Chondrocyte (in vitro differentiated cells): Measurements from ENCODE around the gene DNM3. TPM values are rescaled to one million over a fixed set of nuclear protein-coding genes. Genes with fewer than 3 reads are reported as not detected.

Experiments
- DNase-seq: peaks from one replicate; pipeline ENCODE4 v3.0.0; 2021; ENCODE audit warnings: mixed read lengths, low spot score
- H3K27ac Mint-ChIP-seq: one replicate; pipeline ENCODE4 v1.8.0; 2021; ENCODE audit warnings: mild to moderate bottlenecking, moderate library complexity, mixed read lengths; ENCODE audit not compliant: unreplicated experiment
- H3K27me3 Mint-ChIP-seq: 2 replicates; pipeline ENCODE4 v1.8.0; 2021; ENCODE audit warnings: low read depth, mixed read lengths
- H3K36me3 Mint-ChIP-seq: 2 replicates; pipeline ENCODE4 v1.8.0; 2021; ENCODE audit warnings: low read depth, mixed read lengths
- H3K4me1 Mint-ChIP-seq: 2 replicates; pipeline ENCODE4 v1.8.0; 2021; ENCODE audit warnings: low read depth, mild to moderate bottlenecking, mixed read lengths
- H3K4me3 Mint-ChIP-seq: one replicate; pipeline ENCODE4 v1.8.0; 2021; ENCODE audit warnings: mild to moderate bottlenecking, moderate library complexity, mixed read lengths; ENCODE audit not compliant: unreplicated experiment
- H3K9me3 Mint-ChIP-seq: 2 replicates; pipeline ENCODE4 v1.8.0; 2021; ENCODE audit warnings: low read depth, mixed read lengths
- CTCF ChIP-seq: fragments of 200-600 bp; sonication (generic); IDR thresholded peaks from 2 replicates; pipeline ENCODE4 v1.5.0; 2021; ENCODE audit warnings: antibody characterized with exemption, mild to moderate bottlenecking, moderate library complexity
- total RNA-seq: library from RNA; stranded (reverse); gene quantifications from 3 replicates; pipeline ENCODE4 v1.2.1, GENCODE V29; 2021

DNM3 gene
- total RNA-seq, 1 donor from 2014 or later, result 12.4 TPM

GRCh38 chr1:172405912-172406311, 564.6 kb downstream of the DNM3 start:
- H3K9me3 Mint-ChIP-seq, result no peaks in the 10 kb centered on the region
- H3K4me3 Mint-ChIP-seq, result no peak overlapping the region
- H3K27ac Mint-ChIP-seq, result no peak overlapping the region
- H3K27me3 Mint-ChIP-seq, result no peaks in the 10 kb centered on the region
- H3K4me1 Mint-ChIP-seq, result peaks cover 56% of the 10 kb centered on the region
- H3K36me3 Mint-ChIP-seq, result peaks cover 3% of the 10 kb centered on the region
- no peak for DNase-seq
- TF ChIP-seq CTCF, result no peak

GRCh38 chr1:172406968-172407367, 565.7 kb downstream of the DNM3 start:
- Mint-ChIP-seq H3K27ac (no peak overlapping the region), H3K27me3 (no peaks in the 10 kb centered on the region), H3K4me3 (no peak overlapping the region), H3K9me3 (no peaks in the 10 kb centered on the region), H3K36me3 (peaks cover 3% of the 10 kb centered on the region), H3K4me1 (peaks cover 50% of the 10 kb centered on the region)
- no peak for DNase-seq
- no peak for TF ChIP-seq CTCF

GRCh38 chr1:172408958-172409357, 567.7 kb downstream of the DNM3 start:
- Mint-ChIP-seq H3K4me1 (peaks cover 53% of the 10 kb centered on the region), H3K9me3 (no peaks in the 10 kb centered on the region), H3K27ac (peak overlapping the region; percentile 56), H3K36me3 (peaks cover 3% of the 10 kb centered on the region), H3K4me3 (no peak overlapping the region), H3K27me3 (no peaks in the 10 kb centered on the region)
- DNase-seq, result no peak
- no peak for TF ChIP-seq CTCF

GRCh38 chr1:172410027-172410426, 568.7 kb downstream of the DNM3 start:
- Mint-ChIP-seq H3K36me3 (peaks cover 3% of the 10 kb centered on the region), H3K4me3 (no peak overlapping the region), H3K27me3 (no peaks in the 10 kb centered on the region), H3K4me1 (peaks cover 57% of the 10 kb centered on the region), H3K9me3 (peaks cover 2% of the 10 kb centered on the region), H3K27ac (peak overlapping the region; percentile 56)
- no peak for TF ChIP-seq CTCF
- no peak for DNase-seq

GRCh38 chr1:172411791-172412338, 570.6 kb downstream of the DNM3 start:
- peaks cover 68% of the 10 kb centered on the region for H3K4me1 Mint-ChIP-seq
- TF ChIP-seq CTCF, result no peak
- H3K27me3 Mint-ChIP-seq, result no peaks in the 10 kb centered on the region
- peaks cover 3% of the 10 kb centered on the region for H3K36me3 Mint-ChIP-seq
- H3K27ac Mint-ChIP-seq, result peak overlapping the region; percentile 64
- no peak for DNase-seq
- H3K9me3 Mint-ChIP-seq, result peaks cover 2% of the 10 kb centered on the region
- H3K4me3 Mint-ChIP-seq, result no peak overlapping the region
